ENCODE measurements around the gene SIRT4. TPM values are rescaled to one million over a fixed set of nuclear protein-coding genes. Genes with fewer than 3 reads are reported as not detected.

Gene SIRT4
- total and polyA plus RNA-seq, 2 of the 4 experiments (the other 2 are of a cell fraction): 0.87 to 2.0 TPM

GRCh38 chr12:120278137-120279069, 23.7 kb upstream of the SIRT4 start:
- in situ Hi-C loops (cut with MboI; ENCODE audit: low sequenced_read_pairs): no loop called here
- POLR2A ChIA-PET (ENCODE audit: unreplicated experiment): no interaction called here

More at GRCh38 chr12:120278137-120279069, 23.7 kb upstream of the SIRT4 start:
- no peak overlapping the region for H2AFZ ChIP-seq (replicated peaks; ENCODE audit: low read length, poor library complexity)
- no peaks in the 10 kb centered on the region for H3K9me3 ChIP-seq (ENCODE audit: control insufficient read depth, insufficient read depth, low read length)
- no peak overlapping the region for H3K14ac ChIP-seq (replicated peaks; ENCODE audit: low read depth, low read length)
- H3K4me1 ChIP-seq (ENCODE audit: control insufficient read depth, insufficient read depth, low read length): peaks cover 2% of the 10 kb centered on the region; the same call in 1 of the 2 replicates
- H3K27ac ChIP-seq (ENCODE audit: insufficient read depth, low read length): no peak overlapping the region
- no TSS peak for BruUV-seq (replicated peaks)
- H2BK15ac ChIP-seq (ENCODE audit: low read depth, low read length): no peak overlapping the region
- no peak overlapping the region for H2AK9ac ChIP-seq (replicated peaks; ENCODE audit: low read depth, low read length, poor library complexity)
- no peak overlapping the region for H2BK5ac ChIP-seq (ENCODE audit: low read depth, low read length, poor library complexity, severe bottlenecking)
- H4K91ac ChIP-seq (ENCODE audit: insufficient read depth, low read depth, low read length): no peak overlapping the region
- no peak overlapping the region for H2AK5ac ChIP-seq (ENCODE audit: low read depth, low read length)
- no peak for ATAC-seq (ENCODE audit: low read depth)
- CTCF ChIA-PET: no interaction called here
- no peak overlapping the region for H3K56ac ChIP-seq (ENCODE audit: extremely low read depth, insufficient read depth, low read length)
- H2BK20ac ChIP-seq (ENCODE audit: low read depth, low read length): no peak overlapping the region
- no peaks in the 10 kb centered on the region; the same call in none of the 2 replicates for H3K27me3 ChIP-seq (ENCODE audit: control insufficient read depth, insufficient read depth, low read length)
- no peak for TF ChIP-seq RAD21 (IDR thresholded peaks at IDR 0.05; ENCODE audit: low read length)
- TF ChIP-seq CEBPB (IDR thresholded peaks at IDR 0.05; ENCODE audit: low read depth, low read length): no peak
- no peak for TF ChIP-seq POLR2A (IDR thresholded peaks at IDR 0.05; ENCODE audit: low read depth, low read length)
- no peak for TF ChIP-seq MAFK (IDR thresholded peaks at IDR 0.05; ENCODE audit: low read depth, low read length)
- no peak for TF ChIP-seq RCOR1 (IDR thresholded peaks at IDR 0.05; ENCODE audit: insufficient replicate concordance, low read length)
- no peak for TF ChIP-seq RFX5 (IDR thresholded peaks at IDR 0.05; ENCODE audit: low read depth, low read length)
- no peak for TF ChIP-seq CHD1 (IDR thresholded peaks at IDR 0.05; ENCODE audit: low read depth, low read length)
- TF ChIP-seq NFE2L2 (IDR thresholded peaks at IDR 0.05; ENCODE audit: low read depth, low read length): no peak
- no peak for TF ChIP-seq ELK1 (IDR thresholded peaks at IDR 0.05; ENCODE audit: borderline replicate concordance, low read depth, low read length)
- no peaks in the 10 kb centered on the region for H4K20me1 ChIP-seq (ENCODE audit: insufficient read depth, low read length)
- no peak overlapping the region for H4K5ac ChIP-seq (ENCODE audit: low read depth, low read length)
- H4K8ac ChIP-seq (ENCODE audit: low read depth in 2 of 2, low read length in 2 of 2): no peak overlapping the region
- intact Hi-C loops (cut with micrococcal nuclease): no loop called here
- 93% methylated on average over 19 of the region's 57 CpGs; no CpG with 5 or more reads in 1 of the 2 experiments for WGBS, 2 experiments (ENCODE audit: extremely low coverage in 2 of 2, insufficient read length in 1 of 2)
- no peak for DNase-seq
- H3K4ac ChIP-seq (ENCODE audit: low read depth, low read length): no peak overlapping the region
- H3K9ac ChIP-seq (ENCODE audit: low read depth, low read length): no peak overlapping the region
- H2BK120ac ChIP-seq (ENCODE audit: low read depth, low read length): no peak overlapping the region
- no peaks in the 10 kb centered on the region for H3K36me3 ChIP-seq (ENCODE audit: control insufficient read depth, insufficient read depth, low read length)
- H3K4me2 ChIP-seq (ENCODE audit: low read depth, low read length): no peak overlapping the region
- no peak overlapping the region for H3K18ac ChIP-seq (ENCODE audit: low read depth, low read length)
- dilution Hi-C loops (cut with HindIII; ENCODE audit: low sequenced_read_pairs, unreplicated experiment): no loop called here
- no peaks in the 10 kb centered on the region for H3K9me1 ChIP-seq (ENCODE audit: insufficient read depth, low read length)
- H3K79me1 ChIP-seq (ENCODE audit: low read depth in 1 of 2, low read length in 2 of 2): no peaks in the 10 kb centered on the region
- H3K23ac ChIP-seq (ENCODE audit: low read depth, low read length): no peak overlapping the region
- no peak overlapping the region for H3K4me3 ChIP-seq (ENCODE audit: insufficient read depth, low read depth, low read length)
